HepG2 (cell line): ENCODE results near the gene TUFM. TPM values are rescaled to one million over a fixed set of nuclear protein-coding genes. Genes with fewer than 3 reads are reported as not detected.

Experiments
- AGO1 ChIP-seq: fragments of 200-400 bp; formaldehyde crosslinking; IDR thresholded peaks from 2 replicates; pipeline ENCODE4 v1.6.1; 2017; ENCODE audit warnings: mild to moderate bottlenecking, low read depth, low read length, moderate library complexity; ENCODE audit not compliant: poor library complexity, severe bottlenecking
- CHD4 ChIP-seq: fragments of 200-600 bp; sonication (generic); IDR thresholded peaks from 2 replicates; pipeline ENCODE4 v1.7.0; 2017; ENCODE audit warnings: mild to moderate bottlenecking, low read length, borderline replicate concordance
- HNRNPLL ChIP-seq: fragments of 200-400 bp; formaldehyde crosslinking; IDR thresholded peaks from 2 replicates; pipeline ENCODE4 v1.6.1; 2017; ENCODE audit warnings: mild to moderate bottlenecking, low read depth, low read length; ENCODE audit not compliant: poor library complexity, severe bottlenecking
- HOXA3 ChIP-seq: sonication (generic); formaldehyde crosslinking; IDR thresholded peaks from 2 replicates; pipeline ENCODE4 v1.5.0; 2020; ENCODE audit warnings: missing genetic modification reagents
- HOXA9 ChIP-seq: sonication (generic); formaldehyde crosslinking; IDR thresholded peaks from 2 replicates; pipeline ENCODE4 v1.8.1; 2022; ENCODE audit warnings: missing genetic modification reagents, mild to moderate bottlenecking, moderate library complexity, borderline replicate concordance
- JUND ChIP-seq: sonication (generic); formaldehyde crosslinking; IDR thresholded peaks from 2 replicates; pipeline ENCODE4 v1.8.0; 2022; ENCODE audit warnings: mild to moderate bottlenecking, missing genetic modification reagents
- KLF15 ChIP-seq: sonication (generic); formaldehyde crosslinking; IDR thresholded peaks from 2 replicates; pipeline ENCODE4 v1.8.1; 2023; ENCODE audit warnings: borderline replicate concordance, mild to moderate bottlenecking, inconsistent platforms, missing genetic modification reagents, mixed read lengths
- NCOA5 ChIP-seq: sonication (generic); formaldehyde crosslinking; IDR thresholded peaks from 2 replicates; pipeline ENCODE4 v1.4.0; 2020; ENCODE audit warnings: missing genetic modification reagents
- RFXANK ChIP-seq: IDR thresholded peaks from 2 replicates; pipeline ENCODE4 v1.6.1; 2016
- SMARCE1 ChIP-seq: fragments of 450-650 bp; IDR thresholded peaks from 2 replicates; pipeline ENCODE4 v1.6.1; 2017; ENCODE audit warnings: borderline replicate concordance
- TBX2 ChIP-seq: sonication (generic); formaldehyde crosslinking; IDR thresholded peaks from 2 replicates; pipeline ENCODE4 v1.5.0; 2020; ENCODE audit warnings: missing genetic modification reagents, mild to moderate bottlenecking, borderline replicate concordance
- THYN1 ChIP-seq: sonication (generic); formaldehyde crosslinking; IDR thresholded peaks from 2 replicates; pipeline ENCODE4 v1.8.1; 2023; ENCODE audit warnings: low read depth, mild to moderate bottlenecking, moderate library complexity, missing genetic modification reagents, borderline replicate concordance
- ZFYVE20 ChIP-seq: sonication (generic); formaldehyde crosslinking; IDR thresholded peaks from 2 replicates; pipeline ENCODE4 v1.8.0; 2023; ENCODE audit warnings: low read depth, mild to moderate bottlenecking, moderate library complexity, missing genetic modification reagents, borderline replicate concordance
- ZNF17 ChIP-seq: sonication (generic); formaldehyde crosslinking; IDR thresholded peaks from 2 replicates; pipeline ENCODE4 v1.5.0; 2020; ENCODE audit warnings: mild to moderate bottlenecking, missing genetic modification reagents
- ZNF510 ChIP-seq: sonication (generic); formaldehyde crosslinking; IDR thresholded peaks from 2 replicates; pipeline ENCODE4 v1.4.0; 2020; ENCODE audit warnings: low read depth, mild to moderate bottlenecking, missing genetic modification reagents
- ZNF570 ChIP-seq: sonication (generic); formaldehyde crosslinking; IDR thresholded peaks from 2 replicates; pipeline ENCODE4 v1.4.0; 2020; ENCODE audit warnings: mild to moderate bottlenecking, missing genetic modification reagents, borderline replicate concordance
- ZNF616 ChIP-seq: sonication (generic); formaldehyde crosslinking; IDR thresholded peaks from 2 replicates; pipeline ENCODE4 v1.5.0; 2020; ENCODE audit warnings: low read depth, mild to moderate bottlenecking, missing genetic modification reagents
- ZSCAN5A ChIP-seq: sonication (generic); formaldehyde crosslinking; IDR thresholded peaks from 2 replicates; pipeline ENCODE4 v1.8.0; 2022; ENCODE audit warnings: mild to moderate bottlenecking, missing genetic modification reagents, borderline replicate concordance
- polyA plus RNA-seq, 8 experiments: library from polyadenylated mRNA; depleted of rRNA in 3 of 8; stranded (reverse) in 7 of 8; unstranded in 1 of 8; fragments of >200 nt; fragmentation: Illumina TruSeq in 4 of 8; extraction: Trizol in 4 of 8; gene quantifications; 2 replicates each; pipeline versions ENCODE4 v1.2.1 to v1.2.3, GENCODE V29; 2011 to 2016; ENCODE audit warnings: low read depth in 4 of 8, missing spikeins in 1 of 8, mixed read lengths in 1 of 8; ENCODE audit not compliant: insufficient read depth in 1 of 8
- total RNA-seq, 5 experiments: library from RNA; depleted of rRNA; stranded (reverse); fragments of >200 nt; fragmentation: Illumina TruSeq; extraction: Trizol; gene quantifications; 2 replicates each; pipeline ENCODE4 v1.2.3, GENCODE V29; 2016; ENCODE audit warnings: low read depth in 1 of 5
- TF ChIP-seq, protein P1 (sequence below): sonication (generic); formaldehyde crosslinking; IDR thresholded peaks from 2 replicates; pipeline ENCODE4 v1.4.0; 2020; ENCODE audit warnings: mild to moderate bottlenecking, low read depth, missing genetic modification reagents
- TF ChIP-seq, protein P2 (sequence below): sonication (generic); formaldehyde crosslinking; IDR thresholded peaks from 2 replicates; pipeline ENCODE4 v1.9.0; 2021; ENCODE audit warnings: missing genetic modification reagents, mild to moderate bottlenecking, borderline replicate concordance
- TF ChIP-seq, protein P3 (sequence below): sonication (generic); formaldehyde crosslinking; conservative IDR thresholded peaks from 2 replicates; pipeline ENCODE4 v1.8.0; 2022; ENCODE audit warnings: missing genetic modification reagents
- TF ChIP-seq, protein P4 (sequence below): sonication (generic); formaldehyde crosslinking; IDR thresholded peaks from 2 replicates; pipeline ENCODE4 v1.4.0; 2020; ENCODE audit warnings: low read depth, mild to moderate bottlenecking, missing genetic modification reagents

Gene TUFM
- total and polyA plus RNA-seq, 2 of the 13 experiments (the other 11 are each of a cell fraction or from before 2014, with no cell fraction given), result 206 to 298 TPM

DNA sequence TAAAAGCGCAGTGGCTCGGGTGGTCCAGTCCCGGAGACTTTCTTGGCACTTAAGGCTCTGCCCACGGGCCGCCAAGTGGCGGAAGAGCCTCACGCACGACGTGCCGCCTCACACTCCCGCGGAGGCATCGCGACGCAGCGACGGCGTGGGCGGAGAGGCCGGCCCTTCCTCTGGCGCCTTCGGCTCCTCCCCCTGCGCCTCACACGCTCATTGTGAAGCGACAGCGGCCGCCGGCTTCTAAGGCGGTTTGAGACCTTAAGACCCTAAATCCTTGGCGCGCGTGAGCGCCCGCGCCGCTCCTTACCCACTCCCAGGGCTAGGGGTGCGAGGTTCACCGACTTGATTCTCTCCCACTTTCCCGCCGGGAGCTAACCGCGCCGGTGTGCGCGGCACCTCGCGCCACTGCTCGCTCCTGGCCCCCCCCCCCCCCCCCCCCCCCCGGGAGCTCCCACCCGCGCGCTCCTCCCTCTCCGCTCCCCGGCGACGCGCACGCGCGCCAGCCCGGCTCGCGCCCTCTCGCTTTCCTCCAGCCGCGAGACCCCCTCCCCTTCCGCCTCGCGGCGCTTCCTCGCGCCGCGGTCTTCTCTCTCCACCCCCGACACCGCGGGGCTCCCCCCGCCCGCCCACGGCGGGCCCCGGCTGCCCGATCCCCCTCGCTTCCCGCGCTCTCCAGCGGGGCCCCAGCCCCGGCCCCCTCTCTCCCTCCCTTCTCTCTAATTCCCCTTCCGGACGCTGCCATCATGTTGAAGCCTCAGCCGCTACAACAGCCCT, 23.4 kb downstream of the TUFM start, which contains the start of gene ATXN2L (continued):
- TF ChIP-seq HOXA3 (CRISPR knock-in tag) (peak; percentile 96), ZNF17 (CRISPR knock-in tag) (no peak), HNRNPLL (peak; percentile 84), NCOA5 (peak; percentile 87), ZFYVE20 (CRISPR knock-in tag) (no peak; the same call in 1 of the 2 replicates), ZNF616 (no peak), KLF15 (CRISPR knock-in tag) (peak; percentile 68; the same call in 1 of the 2 replicates), ZNF510 (CRISPR knock-in tag) (0 out of 2 replicates have a peak, but pooled peaks have one; percentile 53), CHD4 (no peak), ZNF570 (CRISPR knock-in tag) (0 out of 2 replicates have a peak, but pooled peaks have one; percentile 35), TBX2 (CRISPR knock-in tag) (peak; percentile 96), HOXA9 (CRISPR knock-in tag) (no peak), THYN1 (CRISPR knock-in tag) (no peak), ZSCAN5A (CRISPR knock-in tag) (0 out of 2 replicates have a peak, but pooled peaks have one; percentile 65), JUND (peak; percentile 83), AGO1 (peak; percentile 97), RFXANK (CRISPR knock-in tag) (peak; percentile 90), SMARCE1 (no peak)
- TF ChIP-seq, protein P1, sequence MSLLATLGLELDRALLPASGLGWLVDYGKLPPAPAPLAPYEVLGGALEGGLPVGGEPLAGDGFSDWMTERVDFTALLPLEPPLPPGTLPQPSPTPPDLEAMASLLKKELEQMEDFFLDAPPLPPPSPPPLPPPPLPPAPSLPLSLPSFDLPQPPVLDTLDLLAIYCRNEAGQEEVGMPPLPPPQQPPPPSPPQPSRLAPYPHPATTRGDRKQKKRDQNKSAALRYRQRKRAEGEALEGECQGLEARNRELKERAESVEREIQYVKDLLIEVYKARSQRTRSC (CRISPR knock-in tag), result no peak
- TF ChIP-seq, protein P2, sequence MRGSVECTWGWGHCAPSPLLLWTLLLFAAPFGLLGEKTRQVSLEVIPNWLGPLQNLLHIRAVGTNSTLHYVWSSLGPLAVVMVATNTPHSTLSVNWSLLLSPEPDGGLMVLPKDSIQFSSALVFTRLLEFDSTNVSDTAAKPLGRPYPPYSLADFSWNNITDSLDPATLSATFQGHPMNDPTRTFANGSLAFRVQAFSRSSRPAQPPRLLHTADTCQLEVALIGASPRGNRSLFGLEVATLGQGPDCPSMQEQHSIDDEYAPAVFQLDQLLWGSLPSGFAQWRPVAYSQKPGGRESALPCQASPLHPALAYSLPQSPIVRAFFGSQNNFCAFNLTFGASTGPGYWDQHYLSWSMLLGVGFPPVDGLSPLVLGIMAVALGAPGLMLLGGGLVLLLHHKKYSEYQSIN (CRISPR knock-in tag), result no peak
- TF ChIP-seq, protein P3, sequence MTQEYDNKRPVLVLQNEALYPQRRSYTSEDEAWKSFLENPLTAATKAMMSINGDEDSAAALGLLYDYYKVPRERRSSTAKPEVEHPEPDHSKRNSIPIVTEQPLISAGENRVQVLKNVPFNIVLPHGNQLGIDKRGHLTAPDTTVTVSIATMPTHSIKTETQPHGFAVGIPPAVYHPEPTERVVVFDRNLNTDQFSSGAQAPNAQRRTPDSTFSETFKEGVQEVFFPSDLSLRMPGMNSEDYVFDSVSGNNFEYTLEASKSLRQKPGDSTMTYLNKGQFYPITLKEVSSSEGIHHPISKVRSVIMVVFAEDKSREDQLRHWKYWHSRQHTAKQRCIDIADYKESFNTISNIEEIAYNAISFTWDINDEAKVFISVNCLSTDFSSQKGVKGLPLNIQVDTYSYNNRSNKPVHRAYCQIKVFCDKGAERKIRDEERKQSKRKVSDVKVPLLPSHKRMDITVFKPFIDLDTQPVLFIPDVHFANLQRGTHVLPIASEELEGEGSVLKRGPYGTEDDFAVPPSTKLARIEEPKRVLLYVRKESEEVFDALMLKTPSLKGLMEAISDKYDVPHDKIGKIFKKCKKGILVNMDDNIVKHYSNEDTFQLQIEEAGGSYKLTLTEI (CRISPR knock-in tag), result no peak
- TF ChIP-seq, protein P4, sequence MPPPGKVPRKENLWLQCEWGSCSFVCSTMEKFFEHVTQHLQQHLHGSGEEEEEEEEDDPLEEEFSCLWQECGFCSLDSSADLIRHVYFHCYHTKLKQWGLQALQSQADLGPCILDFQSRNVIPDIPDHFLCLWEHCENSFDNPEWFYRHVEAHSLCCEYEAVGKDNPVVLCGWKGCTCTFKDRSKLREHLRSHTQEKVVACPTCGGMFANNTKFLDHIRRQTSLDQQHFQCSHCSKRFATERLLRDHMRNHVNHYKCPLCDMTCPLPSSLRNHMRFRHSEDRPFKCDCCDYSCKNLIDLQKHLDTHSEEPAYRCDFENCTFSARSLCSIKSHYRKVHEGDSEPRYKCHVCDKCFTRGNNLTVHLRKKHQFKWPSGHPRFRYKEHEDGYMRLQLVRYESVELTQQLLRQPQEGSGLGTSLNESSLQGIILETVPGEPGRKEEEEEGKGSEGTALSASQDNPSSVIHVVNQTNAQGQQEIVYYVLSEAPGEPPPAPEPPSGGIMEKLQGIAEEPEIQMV (CRISPR knock-in tag), result peak; percentile 86; the same call in 1 of the 2 replicates
